Caco-2 (cell line): ENCODE results near the gene RAPGEF1. TPM values are rescaled to one million over a fixed set of nuclear protein-coding genes. Genes with fewer than 3 reads are reported as not detected.

Experiments
- BruUV-seq: library from RNA; stranded (reverse); fragments of 400-500 nt; replicated peaks from 2 replicates; lab custom pipeline; 2021; lab: Mats Ljungman, UMichigan
- CTCF ChIA-PET: fragments of 300-600 bp; sonication (Branson Sonifier 250); formaldehyde crosslinking; loops from one replicate; lab custom pipeline; 2022; ENCODE audit warnings: antibody characterized with exemption; lab: Charles Lee
- POLR2A ChIA-PET: fragments of 300-600 bp; sonication (Branson Sonifier 250); formaldehyde crosslinking; loops from one replicate; lab custom pipeline; 2022; ENCODE audit warnings: antibody characterized with exemption; lab: Charles Lee
- DNase-seq, 2 experiments: peaks; one replicate each; pipeline versions ENCODE4 v3.0.0 to v3.0.0-alpha.2; 2020 to 2022
- H3K27me3 ChIP-seq: replicated peaks from 2 replicates; pipeline ENCODE4 v1.6.0; 2011; ENCODE audit warnings: low read length; ENCODE audit not compliant: control insufficient read depth, insufficient read depth
- H3K36me3 ChIP-seq: 2 replicates; pipeline ENCODE4 v1.5.1; 2011; ENCODE audit warnings: low read length; ENCODE audit not compliant: control insufficient read depth, insufficient read depth
- H3K4me1 ChIP-seq: fragments of 250-450 bp; sonication (Bioruptor Pico); 2 replicates; pipeline ENCODE4 v1.5.1; 2020; ENCODE audit warnings: mild to moderate bottlenecking
- H3K4me3 ChIP-seq: 2 replicates; pipeline ENCODE4 v1.5.1; 2011; ENCODE audit warnings: low read depth, mild to moderate bottlenecking, control low read depth, low read length
- H3K9me3 ChIP-seq: fragments of 250-450 bp; sonication (Bioruptor Pico); 2 replicates; pipeline ENCODE4 v1.5.1; 2020; ENCODE audit warnings: mild to moderate bottlenecking, moderate library complexity
- H3K27ac Mint-ChIP-seq: one replicate; pipeline ENCODE4 v1.8.0; 2022; ENCODE audit warnings: mixed read lengths; ENCODE audit not compliant: unreplicated experiment
- H3K27me3 Mint-ChIP-seq: one replicate; pipeline ENCODE4 v1.8.0; 2022; ENCODE audit warnings: mixed read lengths; ENCODE audit not compliant: insufficient read depth, unreplicated experiment
- H3K36me3 Mint-ChIP-seq: one replicate; pipeline ENCODE4 v1.8.0; 2022; ENCODE audit warnings: mild to moderate bottlenecking, mixed read lengths; ENCODE audit not compliant: insufficient read depth, unreplicated experiment
- H3K4me1 Mint-ChIP-seq: one replicate; pipeline ENCODE4 v1.8.0; 2022; ENCODE audit warnings: low read depth, mixed read lengths; ENCODE audit not compliant: unreplicated experiment
- H3K4me3 Mint-ChIP-seq: one replicate; pipeline ENCODE4 v1.8.0; 2022; ENCODE audit warnings: mild to moderate bottlenecking, moderate library complexity, mixed read lengths; ENCODE audit not compliant: unreplicated experiment
- H3K9me3 Mint-ChIP-seq: one replicate; pipeline ENCODE4 v1.8.0; 2022; ENCODE audit warnings: mixed read lengths; ENCODE audit not compliant: unreplicated experiment
- CTCF ChIP-seq, 2 experiments: fragments of 200-600 bp in 1 of 2; IDR thresholded peaks; 1 replicate in 1 of 2; 2 replicates in 1 of 2; pipeline versions ENCODE4 v1.5.1 to v1.8.0; 2011 to 2022; ENCODE audit warnings: antibody characterized with exemption in 1 of 2, control low read depth in 1 of 2, inconsistent platforms in 1 of 2, low read depth in 1 of 2, low read length in 1 of 2, mild to moderate bottlenecking in 1 of 2, moderate library complexity in 1 of 2; ENCODE audit not compliant: insufficient read depth in 1 of 2, severe bottlenecking in 1 of 2, unreplicated experiment in 1 of 2
- intact Hi-C: fragments of 100-400 bp; cut with micrococcal nuclease; formaldehyde crosslinking; loops from one replicate; pipeline ENCODE4 v1.10.0; 2022; ENCODE audit not compliant: unreplicated experiment
- total RNA-seq: library from RNA; stranded (reverse); gene quantifications from 2 replicates; pipeline ENCODE4 v1.2.3, GENCODE V29; 2022

The RAPGEF1 gene
- total RNA-seq, 1 experiment from 2014 or later: 75.4 TPM

- no peak overlapping the region for H3K4me3 ChIP-seq
- no peaks in the 10 kb centered on the region for H3K27me3 ChIP-seq
- ChIA-PET POLR2A (no interaction called here), CTCF (no interaction called here)
- no peaks in the 10 kb centered on the region for H3K36me3 ChIP-seq
- Mint-ChIP-seq H3K27ac (no peak overlapping the region), H3K9me3 (no peaks in the 10 kb centered on the region), H3K36me3 (peaks cover 46% of the 10 kb centered on the region), H3K4me3 (no peak overlapping the region), H3K4me1 (peaks cover under 1% of the 10 kb centered on the region), H3K27me3 (no peaks in the 10 kb centered on the region)
- intact Hi-C loops: no loop called here
- no peak for DNase-seq
- peaks cover under 1% of the 10 kb centered on the region; the same call in 1 of the 2 replicates for H3K4me1 ChIP-seq
- TF ChIP-seq CTCF (IDR thresholded peaks at IDR 0.05; ENCODE audit: insufficient read depth in 1 of 2, low read depth in 1 of 2, low read length in 1 of 2, severe bottlenecking in 1 of 2, unreplicated experiment in 1 of 2): no peak
- H3K9me3 ChIP-seq: no peaks in the 10 kb centered on the region
- BruUV-seq: no TSS peak
These were observed 125.4 kb downstream of the RAPGEF1 start for GRCh38 chr9:131614340-131614915.

GRCh38 chr9:131613921-131614320 lies 126.0 kb downstream of the RAPGEF1 start:
- TF ChIP-seq CTCF (IDR thresholded peaks at IDR 0.05; ENCODE audit: insufficient read depth in 1 of 2, low read depth in 1 of 2, low read length in 1 of 2, severe bottlenecking in 1 of 2, unreplicated experiment in 1 of 2): no peak
- no peaks in the 10 kb centered on the region for H3K9me3 Mint-ChIP-seq
- DNase-seq: no peak
- ChIA-PET POLR2A (no interaction called here), CTCF (no interaction called here)
- BruUV-seq: no TSS peak
- H3K4me1 Mint-ChIP-seq: peaks cover 6% of the 10 kb centered on the region
- H3K27ac Mint-ChIP-seq: no peak overlapping the region
- H3K27me3 Mint-ChIP-seq: no peaks in the 10 kb centered on the region
- Histone ChIP-seq H3K9me3 (no peaks in the 10 kb centered on the region), H3K4me3 (no peak overlapping the region), H3K27me3 (no peaks in the 10 kb centered on the region), H3K4me1 (peaks cover 6% of the 10 kb centered on the region), H3K36me3 (no peaks in the 10 kb centered on the region)
- intact Hi-C loops: no loop called here
- no peak overlapping the region for H3K4me3 Mint-ChIP-seq
- peaks cover 48% of the 10 kb centered on the region for H3K36me3 Mint-ChIP-seq

GRCh38 chr9:131612851-131613250 lies 127.0 kb downstream of the RAPGEF1 start:
- no peak overlapping the region for H3K4me3 ChIP-seq

More at GRCh38 chr9:131612851-131613250, 127.0 kb downstream of the RAPGEF1 start:
- Mint-ChIP-seq H3K9me3 (no peaks in the 10 kb centered on the region), H3K27ac (no peak overlapping the region), H3K4me3 (no peak overlapping the region), H3K4me1 (peaks cover 16% of the 10 kb centered on the region), H3K27me3 (no peaks in the 10 kb centered on the region), H3K36me3 (peaks cover 43% of the 10 kb centered on the region)
- POLR2A ChIA-PET: no interaction called here
- Histone ChIP-seq H3K27me3 (no peaks in the 10 kb centered on the region), H3K4me1 (peaks cover 17% of the 10 kb centered on the region), H3K36me3 (no peaks in the 10 kb centered on the region), H3K9me3 (no peaks in the 10 kb centered on the region)
- no peak for TF ChIP-seq CTCF (IDR thresholded peaks at IDR 0.05; ENCODE audit: insufficient read depth in 1 of 2, low read depth in 1 of 2, low read length in 1 of 2, severe bottlenecking in 1 of 2, unreplicated experiment in 1 of 2)
- intact Hi-C loops: no loop called here
- no TSS peak for BruUV-seq
- no peak for DNase-seq
- CTCF ChIA-PET: no interaction called here
